ENCODE results near the gene SPRR2B.
A peak's percentile ranks its signal among the peaks of the same experiment; 100 is the strongest.
"Not testable (repeated sequence)": the region's sequence is repeated elsewhere in the genome, so short reads cannot be mapped to it uniquely, and the experiment has no call there.

The SPRR2B gene

GRCh38 chr1:153071511-153071910, at the start of gene SPRR2B:
SPRR2B (minus strand) TSS chr1:153071611; CDS start chr1:153070839, 772 bp downstream.
- DNase-seq (ENCODE audit: low read depth): no peak
- H3K4me3 ChIP-seq (ENCODE audit: low read length): no peak within 1 kb of the TSS
- no peak for TF ChIP-seq CTCF (IDR thresholded peaks at IDR 0.05; ENCODE audit: insufficient read depth, low read depth, low read length, missing control alignments)

GRCh38 chr1:153120945-153121344, 49.5 kb upstream of the SPRR2B start:
- H3K4me3 ChIP-seq (ENCODE audit: low read length): no peak overlapping the region
- no peak for TF ChIP-seq CTCF (IDR thresholded peaks at IDR 0.05; ENCODE audit: insufficient read depth, low read depth, low read length, missing control alignments)
- DNase-seq (ENCODE audit: low read depth): no peak

- H3K4me3 ChIP-seq (ENCODE audit: low read length): no peak overlapping the region
- no peak for TF ChIP-seq CTCF (IDR thresholded peaks at IDR 0.05; ENCODE audit: insufficient read depth, low read depth, low read length, missing control alignments)
- no peak for DNase-seq (ENCODE audit: low read depth)
Measured at GRCh38 chr1:153119491-153119971, 48.1 kb upstream of the SPRR2B start.

GRCh38 chr1:153115264-153115663, 43.9 kb upstream of the SPRR2B start:
- H3K4me3 ChIP-seq (ENCODE audit: low read length); DNase-seq (ENCODE audit: low read depth): not testable (repeated sequence)

GRCh38 chr1:153113416-153113815, 42.0 kb upstream of the SPRR2B start, which contains the start of gene SPRR2F:
SPRR2F (minus strand) TSS chr1:153113516; CDS start chr1:153112733, 783 bp downstream.
- peak; percentile 31 for DNase-seq (ENCODE audit: low read depth)
- TF ChIP-seq CTCF (IDR thresholded peaks at IDR 0.05; ENCODE audit: insufficient read depth, low read depth, low read length, missing control alignments): no peak
- H3K4me3 ChIP-seq (ENCODE audit: low read length): no peak within 1 kb of the TSS

- H3K4me3 ChIP-seq (ENCODE audit: low read length); DNase-seq (ENCODE audit: low read depth): not testable (repeated sequence)
Measured at GRCh38 chr1:153112454-153112853, 41.0 kb upstream of the SPRR2B start.

- TF ChIP-seq CTCF (IDR thresholded peaks at IDR 0.05; ENCODE audit: insufficient read depth, low read depth, low read length, missing control alignments): no peak
- DNase-seq (ENCODE audit: low read depth): peak; percentile 98
Measured at GRCh38 chr1:153100245-153100644, 28.8 kb upstream of the SPRR2B start.

GRCh38 chr1:153099461-153100045, 28.1 kb upstream of the SPRR2B start:
- no peak for TF ChIP-seq CTCF (IDR thresholded peaks at IDR 0.05; ENCODE audit: insufficient read depth, low read depth, low read length, missing control alignments)
- no peak overlapping the region for H3K4me3 ChIP-seq (ENCODE audit: low read length)
- peak; percentile 39 for DNase-seq (ENCODE audit: low read depth)

More at GRCh38 chr1:153100245-153100644, 28.8 kb upstream of the SPRR2B start:
- H3K4me3 ChIP-seq (ENCODE audit: low read length): no peak overlapping the region

Measured in epithelial cell of esophagus (primary cell).